BLaER1 treated with 17β-estradiol and CSF1 and Interleukin-3, amounts not matched to agents 10 nM and 100 nM (cell line): Measurements from ENCODE around the gene DNTT.

Source experiments
- H3K27ac ChIP-seq, 11 experiments: shearing (Covaris generic); formaldehyde crosslinking; 2 replicates each; pipeline ENCODE4 v1.8.1; 2022
- H3K27me3 ChIP-seq, 11 experiments: shearing (Covaris generic); formaldehyde crosslinking; 2 replicates each; pipeline ENCODE4 v1.8.1; 2022
- H3K36me3 ChIP-seq, 11 experiments: shearing (Covaris generic); formaldehyde crosslinking; 2 replicates each; pipeline ENCODE4 v1.8.1; 2022
- H3K4me1 ChIP-seq, 10 experiments: shearing (Covaris generic); formaldehyde crosslinking; 2 replicates each; pipeline ENCODE4 v1.8.1; 2022
- H3K4me2 ChIP-seq, 11 experiments: shearing (Covaris generic); formaldehyde crosslinking; 2 replicates each; pipeline ENCODE4 v1.8.1; 2022
- H3K4me3 ChIP-seq, 10 experiments: shearing (Covaris generic); formaldehyde crosslinking; 2 replicates each; pipeline ENCODE4 v1.8.1; 2022
- H3K9ac ChIP-seq, 11 experiments: shearing (Covaris generic); formaldehyde crosslinking; 2 replicates each; pipeline ENCODE4 v1.8.1; 2022
- H3K9me3 ChIP-seq, 11 experiments: shearing (Covaris generic); formaldehyde crosslinking; replicated peaks in 1 of 11; 2 replicates each; pipeline ENCODE4 v1.8.1; 2022
- H4K20me1 ChIP-seq, 11 experiments: shearing (Covaris generic); formaldehyde crosslinking; 2 replicates each; pipeline ENCODE4 v1.8.1; 2022
- Cebpa-rat ChIP-seq, 11 experiments: shearing (Covaris generic); IDR thresholded peaks; 2 replicates each; pipeline ENCODE4 v1.8.1; 2022

DNTT gene

DNA sequence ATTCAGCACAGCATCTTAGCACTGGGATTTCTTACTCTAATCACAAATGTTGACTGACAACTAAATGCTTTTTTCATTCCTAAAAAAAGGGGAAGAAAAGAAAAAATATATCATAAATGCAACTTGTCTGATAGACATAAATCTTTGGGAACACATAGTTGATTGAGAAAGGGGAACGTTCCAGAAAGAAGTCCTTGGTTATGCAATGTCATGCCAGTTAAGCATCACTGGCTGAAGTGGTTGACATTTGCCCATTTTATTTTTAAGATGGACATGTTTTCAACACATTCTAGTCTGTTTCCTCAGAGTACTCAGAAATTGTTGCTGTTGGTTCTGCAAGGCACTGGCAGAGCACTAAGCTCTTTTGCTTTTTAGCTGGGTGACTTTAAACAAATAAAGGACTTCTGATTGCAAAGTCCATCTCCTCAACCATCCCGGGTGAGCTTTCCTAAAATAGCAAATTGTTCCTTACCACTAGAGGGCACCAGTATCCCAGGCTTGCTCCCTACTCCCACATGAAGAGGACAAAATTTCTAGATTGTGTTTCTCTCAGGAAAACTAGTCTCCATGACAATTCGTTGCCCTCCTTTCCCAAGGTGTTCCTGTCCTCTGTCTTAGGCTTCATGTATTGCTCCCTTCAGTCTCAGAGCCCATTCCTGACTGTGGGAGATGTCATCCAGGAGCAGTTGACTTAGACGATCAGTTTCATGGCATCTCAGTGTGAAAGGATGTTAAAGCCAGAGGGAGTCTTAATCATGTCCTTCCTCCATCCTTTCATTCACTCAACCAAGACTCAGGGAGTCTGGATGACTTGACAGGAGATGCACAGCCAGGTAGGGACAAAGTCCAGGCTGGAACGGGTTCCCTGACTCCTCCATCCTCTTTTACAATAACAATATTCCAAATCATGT, 30.6 kb downstream of the DNTT start:
- Histone ChIP-seq H3K4me3 (no peak overlapping the region), H3K4me2 (peak overlapping the region in 5 of 11 experiments; percentile 30 to 69 (median 40); a peak in 9 of 22 replicates), H3K36me3 (peaks cover 0 to 100% (median 89%) of the 10 kb centered on the region in 11 experiments; a peak in 15 of 22 replicates), H3K27ac (peak overlapping the region in 3 of 11 experiments; percentile 7 to 22 (median 8); a peak in 4 of 22 replicates), H3K9me3 (no peaks in the 10 kb centered on the region), H3K4me1 (peaks cover under 1 to 18% (median 7%) of the 10 kb centered on the region in 10 experiments; a peak in 14 of 20 replicates), H4K20me1 (peaks cover 0 to 98% (median 0%) of the 10 kb centered on the region in 11 experiments; a peak in 4 of 22 replicates), H3K27me3 (no peaks in the 10 kb centered on the region), H3K9ac (no peak overlapping the region)
- no peak for TF ChIP-seq Cebpa-rat (IDR thresholded peaks at IDR 0.05)

DNA sequence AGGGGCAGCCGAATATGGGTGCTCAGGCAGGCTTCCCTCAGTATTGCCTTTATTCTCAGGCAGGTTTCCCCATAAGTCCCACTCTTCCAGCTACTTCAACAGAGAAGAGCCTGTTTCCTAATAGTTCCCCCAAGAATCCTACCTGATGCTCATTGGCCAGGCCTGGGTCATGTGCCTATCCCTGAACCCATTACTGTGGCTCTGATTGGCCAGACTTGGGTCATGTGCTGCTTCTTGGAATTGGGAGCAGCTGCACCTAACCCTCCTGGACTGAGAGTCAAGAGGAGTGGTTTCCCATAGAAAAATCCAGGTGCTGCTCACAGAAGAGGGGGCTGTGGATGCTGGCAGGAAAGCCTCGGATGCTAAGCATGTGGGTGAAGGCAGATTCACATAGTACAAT, 32.9 kb downstream of the DNTT start:
- no peak overlapping the region for H3K4me2 ChIP-seq
- peaks cover 0 to 90% (median 0%) of the 10 kb centered on the region in 11 experiments; a peak in 4 of 22 replicates for H4K20me1 ChIP-seq
- no peak overlapping the region for H3K27ac ChIP-seq
- no peak for TF ChIP-seq Cebpa-rat (IDR thresholded peaks at IDR 0.05)
- H3K27me3 ChIP-seq, result no peaks in the 10 kb centered on the region
- H3K9me3 ChIP-seq, result no peaks in the 10 kb centered on the region
- H3K9ac ChIP-seq, result no peak overlapping the region
- H3K36me3 ChIP-seq, result peaks cover 0 to 100% (median 80%) of the 10 kb centered on the region in 11 experiments; a peak in 15 of 22 replicates
- H3K4me3 ChIP-seq, result no peak overlapping the region
- peaks cover 0 to 18% (median 7%) of the 10 kb centered on the region in 10 experiments; a peak in 10 of 20 replicates for H3K4me1 ChIP-seq

DNA sequence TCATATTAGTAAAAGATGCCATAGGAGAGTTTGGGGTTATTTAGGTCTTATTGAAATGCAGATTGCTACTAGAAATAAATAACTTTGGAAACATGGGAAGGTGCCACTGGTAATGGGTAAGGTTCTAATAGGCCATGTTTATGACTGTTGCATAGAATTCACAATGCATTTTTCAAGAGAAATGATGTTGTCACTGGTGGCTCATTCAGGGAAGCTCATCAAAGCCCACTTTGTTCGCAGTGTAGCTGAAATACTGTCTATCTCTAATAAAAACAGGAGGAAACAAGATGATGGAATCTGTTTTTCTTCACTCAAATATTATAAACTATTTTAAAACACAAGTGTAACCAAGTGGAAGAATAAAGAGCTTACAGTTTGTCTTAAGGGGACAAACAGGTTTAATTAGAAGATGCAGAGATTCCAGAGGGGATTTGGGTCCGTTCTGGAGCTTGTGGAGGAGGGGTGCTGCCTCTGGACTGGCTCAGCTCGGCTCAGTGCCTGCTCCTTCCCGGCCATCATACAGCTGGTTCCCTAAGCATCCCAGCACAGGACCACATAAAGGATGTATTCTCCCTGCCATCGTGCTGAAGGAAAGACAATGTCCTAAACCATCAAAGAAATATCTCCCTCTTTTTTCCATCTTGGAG, 34.2 kb downstream of the DNTT start:
- Histone ChIP-seq H3K4me1 (peaks cover under 1 to 15% (median 9%) of the 10 kb centered on the region in 10 experiments; a peak in 14 of 20 replicates), H3K4me3 (no peak overlapping the region), H4K20me1 (peaks cover 0 to 78% (median 0%) of the 10 kb centered on the region in 11 experiments; a peak in 4 of 22 replicates), H3K9me3 (peaks cover 0 to 8% (median 0%) of the 10 kb centered on the region in 11 experiments; a peak in 4 of 22 replicates), H3K9ac (peak overlapping the region in 1 of 11 experiments; percentile 9; a peak in 1 of 22 replicates), H3K4me2 (no peak overlapping the region), H3K36me3 (peaks cover 0 to 100% (median 80%) of the 10 kb centered on the region in 11 experiments; a peak in 15 of 22 replicates), H3K27ac (peak overlapping the region in 1 of 11 experiments; percentile 12; a peak in 1 of 22 replicates), H3K27me3 (no peaks in the 10 kb centered on the region)
- no peak for TF ChIP-seq Cebpa-rat (IDR thresholded peaks at IDR 0.05)

DNA sequence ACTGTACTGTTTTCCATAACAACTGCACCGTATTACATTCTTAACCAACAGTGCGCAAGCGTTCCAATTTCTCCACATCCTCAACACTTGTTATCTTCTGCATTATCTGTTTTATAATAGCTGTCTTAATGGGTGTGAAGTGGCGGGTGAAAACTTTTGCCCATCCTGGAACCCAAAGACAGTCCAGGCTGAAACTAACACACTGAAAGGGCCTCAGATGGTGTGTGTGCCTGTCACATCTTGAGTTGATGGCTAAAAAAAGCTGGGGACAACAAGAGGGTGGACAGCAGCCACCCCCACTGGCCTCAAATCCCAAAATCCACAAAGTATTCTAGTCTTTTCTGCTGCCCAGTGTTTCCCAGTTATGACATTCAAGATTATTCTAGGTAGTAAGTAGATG, 35.1 kb downstream of the DNTT start:
- peaks cover 0 to 100% (median 82%) of the 10 kb centered on the region in 11 experiments; a peak in 15 of 22 replicates for H3K36me3 ChIP-seq
- H3K27ac ChIP-seq, result no peak overlapping the region
- H4K20me1 ChIP-seq, result peaks cover 0 to 76% (median 0%) of the 10 kb centered on the region in 11 experiments; a peak in 4 of 22 replicates
- peaks cover 0 to 18% (median 5%) of the 10 kb centered on the region in 11 experiments; a peak in 8 of 22 replicates for H3K9me3 ChIP-seq
- no peak overlapping the region for H3K9ac ChIP-seq
- H3K27me3 ChIP-seq, result no peaks in the 10 kb centered on the region
- H3K4me1 ChIP-seq, result peaks cover 11 to 20% (median 15%) of the 10 kb centered on the region in 10 experiments; a peak in 16 of 20 replicates
- no peak overlapping the region for H3K4me2 ChIP-seq
- no peak overlapping the region for H3K4me3 ChIP-seq
- TF ChIP-seq Cebpa-rat (IDR thresholded peaks at IDR 0.05), result no peak

DNA sequence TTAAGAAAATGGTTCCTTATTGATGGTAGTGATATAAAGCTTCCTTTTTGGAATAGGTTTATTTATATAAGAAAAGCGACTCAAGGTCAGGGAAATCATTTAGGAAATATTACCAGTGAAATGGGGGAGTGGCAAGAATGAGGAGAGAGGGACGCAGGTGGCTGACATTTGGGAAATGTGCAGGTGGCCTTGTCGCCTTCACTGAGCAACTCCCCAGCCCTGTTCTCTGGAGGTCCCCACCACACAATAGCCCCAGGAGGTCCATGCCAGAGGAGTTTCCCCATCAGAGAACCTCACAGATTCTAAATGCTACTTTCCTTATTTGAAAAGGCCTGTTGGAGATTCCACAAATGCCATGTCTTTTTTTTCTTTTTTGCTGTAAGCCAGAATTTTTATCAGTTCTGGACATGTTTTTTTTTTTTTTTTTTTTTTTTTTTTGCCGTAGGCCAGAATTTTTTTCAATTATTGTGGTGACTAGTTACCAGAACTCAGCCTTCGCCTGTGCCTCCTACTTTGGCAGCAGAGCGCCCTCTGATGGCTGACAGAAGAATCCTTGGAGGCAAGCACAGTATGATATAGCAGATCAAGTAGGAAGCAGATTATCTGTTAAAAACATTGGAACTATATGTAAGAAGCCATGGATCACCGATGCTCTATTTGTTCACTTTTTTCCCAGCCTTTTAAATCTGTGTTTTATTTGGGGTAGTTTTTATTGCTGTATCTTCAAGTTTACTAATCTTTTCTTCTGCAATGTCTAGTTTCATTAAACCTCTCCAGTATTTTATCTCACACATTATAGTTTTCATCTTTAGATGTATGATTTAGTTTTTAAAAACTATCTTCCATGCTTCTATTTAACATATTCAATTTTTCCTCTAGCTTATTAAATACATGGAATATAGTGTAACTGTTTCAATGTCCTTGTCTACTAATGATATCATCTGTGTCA, 36.0 kb downstream of the DNTT start:
- no peak for TF ChIP-seq Cebpa-rat (IDR thresholded peaks at IDR 0.05)
- peaks cover under 1 to 25% (median 13%) of the 10 kb centered on the region in 11 experiments; a peak in 17 of 22 replicates for H3K9me3 ChIP-seq
- no peak overlapping the region for H3K4me2 ChIP-seq
- peaks cover 9 to 21% (median 16%) of the 10 kb centered on the region in 10 experiments; a peak in 16 of 20 replicates for H3K4me1 ChIP-seq
- H3K4me3 ChIP-seq, result no peak overlapping the region
- no peak overlapping the region for H3K9ac ChIP-seq
- H3K27me3 ChIP-seq, result no peaks in the 10 kb centered on the region
- H3K36me3 ChIP-seq, result peaks cover 0 to 100% (median 85%) of the 10 kb centered on the region in 11 experiments; a peak in 15 of 22 replicates
- H3K27ac ChIP-seq, result no peak overlapping the region
- H4K20me1 ChIP-seq, result peaks cover 0 to 68% (median 0%) of the 10 kb centered on the region in 11 experiments; a peak in 4 of 22 replicates

DNA sequence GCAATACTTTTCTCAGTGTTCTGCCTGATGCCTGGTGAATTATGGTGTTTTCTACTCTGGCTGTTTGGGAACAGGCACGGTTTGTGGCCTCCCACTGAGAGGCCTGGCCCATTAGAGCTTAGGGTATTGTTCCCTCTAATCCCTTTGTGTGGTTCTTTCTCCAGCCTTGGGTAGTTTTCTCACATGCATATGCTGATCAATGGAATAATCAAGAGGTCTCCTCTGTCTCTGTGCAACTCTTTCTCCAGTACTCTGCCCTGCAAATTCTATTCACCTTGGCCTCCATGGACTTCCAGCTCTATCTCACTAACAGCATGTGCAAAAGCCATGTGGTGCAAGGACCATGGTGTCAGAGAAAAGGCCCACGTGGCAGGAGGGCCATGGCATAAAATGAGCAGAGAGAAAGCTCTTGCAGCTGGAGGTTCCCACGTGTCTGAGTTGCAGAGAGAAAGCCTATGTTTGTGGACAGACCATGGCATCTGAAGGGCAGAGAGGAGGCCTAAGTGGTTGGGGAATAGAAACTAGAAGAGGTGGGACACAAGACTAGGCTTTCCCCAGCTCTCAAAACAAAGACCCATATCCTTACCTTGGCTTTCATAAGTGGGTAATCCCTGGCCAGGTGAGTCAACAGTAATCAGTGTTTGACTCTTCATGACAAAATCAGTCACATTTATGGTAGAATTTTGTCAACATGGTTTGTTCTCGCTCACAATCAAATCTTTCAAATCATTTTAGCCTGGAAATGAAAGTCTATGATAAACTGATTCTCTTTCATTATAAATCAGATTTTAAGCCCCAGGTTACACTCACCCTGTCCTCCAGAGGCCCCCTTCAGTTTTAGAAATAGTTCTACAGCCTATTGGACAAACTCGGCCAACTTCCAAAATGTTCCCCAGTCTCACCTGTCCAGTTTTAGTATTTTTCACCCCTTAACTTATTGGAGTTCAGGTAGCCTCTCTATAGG, 37.3 kb downstream of the DNTT start:
- TF ChIP-seq Cebpa-rat (IDR thresholded peaks at IDR 0.05), result no peak
- Histone ChIP-seq H4K20me1 (peaks cover 0 to 55% (median 0%) of the 10 kb centered on the region in 11 experiments; a peak in 3 of 22 replicates), H3K27ac (no peak overlapping the region), H3K36me3 (peaks cover 0 to 100% (median 85%) of the 10 kb centered on the region in 11 experiments; a peak in 16 of 22 replicates), H3K9me3 (peaks cover 13 to 38% (median 26%) of the 10 kb centered on the region in 11 experiments; a peak in 21 of 22 replicates), H3K4me1 (peaks cover 7 to 23% (median 15%) of the 10 kb centered on the region in 10 experiments; a peak in 13 of 20 replicates), H3K4me3 (no peak overlapping the region), H3K27me3 (no peaks in the 10 kb centered on the region), H3K4me2 (no peak overlapping the region), H3K9ac (no peak overlapping the region)

DNA sequence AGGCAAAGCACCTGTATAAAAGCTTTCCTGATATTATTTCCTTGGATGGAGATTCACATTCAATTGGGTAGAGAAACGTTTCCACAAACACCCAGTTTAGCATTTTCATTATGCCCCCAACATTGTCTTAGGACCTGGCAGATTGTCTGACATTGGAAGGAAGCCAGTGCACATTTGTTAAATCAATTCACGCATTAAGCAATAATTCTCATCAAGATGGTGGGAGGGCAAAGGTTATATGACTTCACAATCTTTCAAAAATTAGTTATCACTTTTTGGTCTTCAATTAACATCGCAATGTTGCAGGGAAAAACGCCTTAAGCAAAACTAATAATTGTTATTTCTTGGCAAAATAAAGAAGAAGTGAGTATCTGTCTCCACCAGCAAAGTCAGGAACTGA, 38.2 kb downstream of the DNTT start:
- Histone ChIP-seq H3K27me3 (no peaks in the 10 kb centered on the region), H3K4me2 (no peak overlapping the region), H3K36me3 (peaks cover 0 to 97% (median 83%) of the 10 kb centered on the region in 11 experiments; a peak in 16 of 22 replicates), H3K4me1 (peaks cover 7 to 23% (median 15%) of the 10 kb centered on the region in 10 experiments; a peak in 13 of 20 replicates), H3K9me3 (peaks cover 14 to 38% (median 27%) of the 10 kb centered on the region in 11 experiments; a peak in 21 of 22 replicates), H4K20me1 (peaks cover 0 to 46% (median 0%) of the 10 kb centered on the region in 11 experiments; a peak in 2 of 22 replicates), H3K27ac (no peak overlapping the region), H3K4me3 (no peak overlapping the region), H3K9ac (no peak overlapping the region)
- no peak for TF ChIP-seq Cebpa-rat (IDR thresholded peaks at IDR 0.05)
